Activated T-helper 2 cell treated with anti-CD3 and anti-CD28 coated beads, Interferon-gamma antibody, Interleukin-2, Interleukin-4, amounts not matched to agents 10 μg/mL and 5 μg/mL and 100 μg/mL, durations not matched to agents 14 hours and 24 hours and 36 hours (primary cell): ENCODE measurements around the gene PARS2. TPM values are rescaled to one million over a fixed set of nuclear protein-coding genes. Genes with fewer than 3 reads are reported as not detected.

ENCODE experiments used
- total RNA-seq: library from RNA; stranded (reverse); gene quantifications from 2 replicates; pipeline ENCODE4 v1.2.3, GENCODE V29; 2022

PARS2 gene
- total RNA-seq, 1 donor from 2014 or later, result 6.4 TPM

Other genes starting within 250 kb of the PARS2 start
- 1.8 and 2.3 TPM in 2 replicates for gene ACOT11, start 216.3 kb downstream of the PARS2 start, total RNA-seq
- not detected in 2 replicates for gene FAM151A, start 141.0 kb downstream of the PARS2 start, total RNA-seq
- gene MROH7, start 122.7 kb downstream of the PARS2 start, total RNA-seq, result 0.16 TPM in 2 replicates
- 36.6 and 38.2 TPM in 2 replicates for gene TTC4, start 48.7 kb downstream of the PARS2 start, total RNA-seq
- gene TTC22, start 36.8 kb upstream of the PARS2 start, total RNA-seq, result 0.76 and 1.3 TPM in 2 replicates
- 223 and 231 TPM in 2 replicates for gene DHCR24, start 122.7 kb upstream of the PARS2 start, total RNA-seq
- gene TMEM61, start 216.1 kb upstream of the PARS2 start, total RNA-seq, result 0.16 TPM in 1 of 2 replicates, not detected in the other
- not detected in 2 replicates for gene BSND, start 234.4 kb upstream of the PARS2 start, total RNA-seq